Chondrocyte (in vitro differentiated cells): ENCODE data around the gene CDC34. TPM values are rescaled to one million over a fixed set of nuclear protein-coding genes. Genes with fewer than 3 reads are reported as not detected.
A peak's percentile ranks its signal among the peaks of the same experiment; 100 is the strongest.

Source experiments
- DNase-seq: peaks from one replicate; pipeline ENCODE4 v3.0.0; 2021; ENCODE audit warnings: mixed read lengths, low spot score
- H3K27ac Mint-ChIP-seq: one replicate; pipeline ENCODE4 v1.8.0; 2021; ENCODE audit warnings: mild to moderate bottlenecking, moderate library complexity, mixed read lengths; ENCODE audit not compliant: unreplicated experiment
- H3K27me3 Mint-ChIP-seq: 2 replicates; pipeline ENCODE4 v1.8.0; 2021; ENCODE audit warnings: low read depth, mixed read lengths
- H3K36me3 Mint-ChIP-seq: 2 replicates; pipeline ENCODE4 v1.8.0; 2021; ENCODE audit warnings: low read depth, mixed read lengths
- H3K4me1 Mint-ChIP-seq: 2 replicates; pipeline ENCODE4 v1.8.0; 2021; ENCODE audit warnings: low read depth, mild to moderate bottlenecking, mixed read lengths
- H3K4me3 Mint-ChIP-seq: one replicate; pipeline ENCODE4 v1.8.0; 2021; ENCODE audit warnings: mild to moderate bottlenecking, moderate library complexity, mixed read lengths; ENCODE audit not compliant: unreplicated experiment
- H3K9me3 Mint-ChIP-seq: 2 replicates; pipeline ENCODE4 v1.8.0; 2021; ENCODE audit warnings: low read depth, mixed read lengths
- CTCF ChIP-seq: fragments of 200-600 bp; sonication (generic); IDR thresholded peaks from 2 replicates; pipeline ENCODE4 v1.5.0; 2021; ENCODE audit warnings: antibody characterized with exemption, mild to moderate bottlenecking, moderate library complexity
- total RNA-seq: library from RNA; stranded (reverse); gene quantifications from 3 replicates; pipeline ENCODE4 v1.2.1, GENCODE V29; 2021

CDC34 gene
- total RNA-seq, 1 donor from 2014 or later, result 66.9 TPM

- DNase-seq, result peak; percentile 93
- H3K4me3 Mint-ChIP-seq, result no peak overlapping the region
- H3K27me3 Mint-ChIP-seq, result no peaks in the 10 kb centered on the region
- no peak for TF ChIP-seq CTCF
- H3K4me1 Mint-ChIP-seq, result peaks cover 18% of the 10 kb centered on the region
- no peak overlapping the region for H3K27ac Mint-ChIP-seq
- H3K36me3 Mint-ChIP-seq, result no peaks in the 10 kb centered on the region
- H3K9me3 Mint-ChIP-seq, result no peaks in the 10 kb centered on the region
These were observed 48.8 kb downstream of the CDC34 start for GRCh38 chr19:580274-580835.

- Mint-ChIP-seq H3K4me1 (peaks cover 6% of the 10 kb centered on the region), H3K27me3 (no peaks in the 10 kb centered on the region), H3K27ac (no peak overlapping the region), H3K4me3 (no peak overlapping the region), H3K9me3 (no peaks in the 10 kb centered on the region), H3K36me3 (no peaks in the 10 kb centered on the region)
- DNase-seq, result peak; percentile 93
- no peak for TF ChIP-seq CTCF
These were observed 50.0 kb downstream of the CDC34 start for GRCh38 chr19:581399-582111.

GRCh38 chr19:582497-583197 lies 51.1 kb downstream of the CDC34 start:
- no peak for DNase-seq
- Mint-ChIP-seq H3K27ac (no peak overlapping the region), H3K4me3 (no peak overlapping the region)

GRCh38 chr19:583198-583967 lies 51.8 kb downstream of the CDC34 start:
- H3K27me3 Mint-ChIP-seq, result no peaks in the 10 kb centered on the region
- no peak overlapping the region for H3K27ac Mint-ChIP-seq
- no peaks in the 10 kb centered on the region for H3K9me3 Mint-ChIP-seq
- TF ChIP-seq CTCF, result no peak
- no peak overlapping the region for H3K4me3 Mint-ChIP-seq
- peaks cover 5% of the 10 kb centered on the region for H3K4me1 Mint-ChIP-seq
- H3K36me3 Mint-ChIP-seq, result no peaks in the 10 kb centered on the region
- DNase-seq, result no peak

More at GRCh38 chr19:582497-583197, 51.1 kb downstream of the CDC34 start:
- TF ChIP-seq CTCF, result no peak
- H3K27me3 Mint-ChIP-seq, result no peaks in the 10 kb centered on the region
- no peaks in the 10 kb centered on the region for H3K36me3 Mint-ChIP-seq
- H3K4me1 Mint-ChIP-seq, result no peaks in the 10 kb centered on the region
- H3K9me3 Mint-ChIP-seq, result no peaks in the 10 kb centered on the region

- H3K36me3 Mint-ChIP-seq, result no peaks in the 10 kb centered on the region
- no peak overlapping the region for H3K4me3 Mint-ChIP-seq
- H3K27me3 Mint-ChIP-seq, result no peaks in the 10 kb centered on the region
- peak overlapping the region; percentile 59 for H3K27ac Mint-ChIP-seq
- no peaks in the 10 kb centered on the region for H3K9me3 Mint-ChIP-seq
- H3K4me1 Mint-ChIP-seq, result peaks cover 5% of the 10 kb centered on the region
- no peak for TF ChIP-seq CTCF
- DNase-seq, result no peak
These were observed 52.3 kb downstream of the CDC34 start for GRCh38 chr19:583968-584239.
